ENCODE data around the gene SCRT2.

The SCRT2 gene

DNA sequence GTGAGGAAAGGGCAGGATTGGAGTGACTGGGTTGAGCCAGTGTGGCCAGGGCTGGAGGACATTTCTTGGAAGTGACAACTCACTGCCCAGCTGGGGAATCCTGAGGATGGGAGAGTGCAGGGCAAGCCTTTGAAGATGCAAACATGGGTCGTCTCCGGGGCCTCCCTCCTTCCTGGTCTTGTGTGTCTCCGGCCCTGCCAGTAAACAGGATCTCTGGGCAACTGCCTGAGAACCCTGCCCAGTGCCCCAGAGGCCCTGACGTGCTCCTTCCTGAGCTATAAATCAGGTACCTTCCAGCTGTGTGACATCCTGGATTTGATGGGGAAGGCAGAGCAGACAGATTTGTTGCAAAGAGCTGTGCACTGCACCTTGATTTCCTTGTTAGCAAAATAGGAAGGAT is 52.6 kb downstream of the SCRT2 start:
- no peak for DNase-seq

DNA sequence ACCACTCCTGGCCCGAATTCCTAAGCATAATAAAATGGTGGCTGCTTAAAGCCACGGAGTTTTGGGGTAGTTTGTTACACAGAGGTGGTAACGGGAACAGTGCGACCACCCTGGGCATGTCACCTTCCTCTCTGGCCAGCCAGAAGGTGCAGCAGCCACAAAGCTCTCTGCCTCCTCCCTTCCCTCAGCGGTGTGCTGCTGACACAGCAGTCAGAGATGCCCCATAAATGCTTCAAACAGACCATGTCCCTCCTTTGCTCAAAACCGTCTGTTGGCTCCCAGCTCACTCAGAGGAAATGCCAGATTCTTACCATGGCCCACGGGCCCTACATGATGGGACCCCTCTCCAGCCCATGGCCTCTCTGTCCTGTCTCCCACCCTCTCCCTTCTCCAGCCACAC is 53.4 kb downstream of the SCRT2 start:
- no peak for DNase-seq

DNA sequence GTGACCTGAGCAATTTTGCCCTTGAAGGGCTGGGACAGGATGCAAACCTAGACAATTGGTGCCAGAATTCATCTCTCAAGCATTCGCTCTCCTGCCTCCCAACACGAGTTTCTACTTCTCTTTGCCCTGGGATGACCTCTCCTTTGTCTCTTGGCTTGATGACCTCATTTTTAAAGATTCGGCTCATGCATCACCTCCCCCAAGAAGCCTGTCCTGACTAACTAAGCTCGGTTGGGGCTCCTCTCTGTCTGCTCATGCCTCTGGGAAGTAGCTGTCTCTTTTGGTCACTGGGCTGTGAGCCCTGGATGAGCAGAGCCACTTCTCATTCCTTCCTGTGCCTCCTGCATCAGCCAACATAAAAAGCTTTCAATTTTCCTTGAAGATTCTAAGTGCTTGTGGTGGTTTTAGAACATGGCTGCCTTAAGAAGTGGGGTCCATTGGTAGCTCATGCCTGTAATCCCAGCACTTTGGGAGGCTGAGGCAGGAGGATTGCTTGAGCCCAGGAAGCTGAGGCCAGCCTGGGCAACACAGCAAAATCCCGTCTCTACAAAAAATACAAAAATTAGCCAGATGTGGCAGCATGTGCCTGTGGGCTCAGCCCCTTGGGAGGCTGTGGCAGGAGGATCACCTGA is 54.4 kb downstream of the SCRT2 start:
- DNase-seq = peak; percentile 58

DNA sequence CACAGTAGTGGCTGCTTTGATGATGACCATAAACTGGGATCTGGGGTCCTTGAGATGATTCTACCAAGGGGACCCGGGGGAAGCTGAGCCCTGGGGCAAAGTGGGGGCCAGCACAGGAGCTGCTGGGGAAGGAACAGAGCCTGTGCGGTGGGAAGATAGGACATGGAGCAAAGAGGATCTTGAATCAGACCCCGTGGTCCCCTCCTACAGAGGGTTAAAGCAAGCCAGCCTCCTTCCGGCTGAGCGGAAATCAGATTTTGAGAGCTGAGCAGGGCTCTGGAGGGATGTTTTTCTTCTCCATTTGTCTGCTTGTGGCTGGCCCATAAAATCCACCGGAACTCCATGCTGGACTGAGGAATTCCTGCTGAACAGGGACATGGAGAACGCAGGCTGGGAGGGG is 55.4 kb downstream of the SCRT2 start:
- DNase-seq = no peak

DNA sequence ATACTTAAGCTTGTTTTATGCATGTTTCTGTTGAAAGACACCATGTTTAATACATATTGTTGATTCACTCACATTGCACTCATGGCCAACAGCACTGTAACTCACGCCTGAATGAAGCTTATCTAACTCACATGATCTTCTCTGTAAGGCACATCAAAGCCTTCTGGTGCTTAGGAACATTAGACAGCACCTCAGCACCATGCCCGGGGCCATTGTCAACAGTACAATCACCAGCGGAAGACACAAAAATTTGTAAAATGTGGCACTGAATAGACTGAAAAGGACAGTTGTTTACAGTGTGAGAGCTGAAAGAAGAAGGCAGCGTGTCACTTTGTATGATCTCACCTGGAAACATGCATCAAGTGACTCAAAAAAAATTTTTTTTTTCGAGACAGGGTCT is 56.6 kb downstream of the SCRT2 start:
- no peak for DNase-seq

DNA sequence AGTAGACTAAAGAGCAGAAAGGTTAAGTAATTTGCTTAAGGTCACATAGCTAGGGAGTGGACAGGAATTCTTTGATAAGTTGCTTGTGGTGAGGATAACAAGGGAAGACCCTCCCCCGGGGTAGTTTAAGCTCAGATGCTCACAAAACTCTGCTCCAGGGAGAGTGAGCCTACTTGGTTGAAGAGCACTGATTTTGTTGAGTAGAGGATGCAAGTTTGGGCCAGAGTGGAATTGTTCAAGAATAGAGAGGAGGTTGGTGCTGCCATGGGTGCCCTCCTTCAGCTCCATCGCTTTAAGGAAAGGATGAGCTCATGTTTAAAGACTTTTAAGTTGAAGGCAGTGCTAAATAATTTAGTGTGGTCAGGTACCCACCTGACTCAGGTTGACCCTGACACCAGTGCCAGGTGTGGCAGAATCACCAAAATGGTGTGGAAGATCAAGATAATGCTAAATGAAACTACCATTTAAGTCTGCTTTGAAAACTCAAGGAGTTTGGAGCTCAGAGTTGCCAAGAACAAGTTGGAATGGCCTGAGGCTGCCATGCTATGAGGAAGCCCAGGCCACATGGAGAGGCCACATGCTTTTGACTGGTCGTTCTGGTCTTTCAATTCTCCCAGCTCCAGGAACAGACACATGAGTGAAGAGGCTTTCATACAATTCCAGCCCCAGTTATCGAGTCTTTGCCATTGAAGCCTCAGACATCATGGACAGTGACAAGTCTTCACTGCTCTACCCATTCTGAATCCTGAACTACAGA is 57.5 kb downstream of the SCRT2 start:
- DNase-seq = no peak

DNA sequence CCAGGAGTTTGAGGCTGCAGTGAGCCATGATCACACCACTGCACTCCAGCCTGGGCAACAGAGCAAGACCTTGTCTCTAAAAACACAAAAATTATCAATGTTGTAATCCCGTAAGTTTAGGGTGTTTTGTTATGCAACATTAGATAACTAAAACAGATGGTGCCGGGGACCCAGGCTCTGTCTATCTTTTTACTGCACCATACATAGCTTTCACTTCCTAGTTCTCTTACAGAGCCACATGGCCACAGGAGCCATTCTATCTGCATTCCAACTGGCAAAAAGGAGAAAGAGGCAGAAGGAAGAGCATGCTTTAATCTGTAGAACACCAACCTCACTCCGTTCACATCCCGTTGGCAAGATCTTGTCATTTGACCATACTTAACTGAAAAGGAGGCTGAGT is 60.1 kb downstream of the SCRT2 start:
- peak; percentile 7 for DNase-seq

DNA sequence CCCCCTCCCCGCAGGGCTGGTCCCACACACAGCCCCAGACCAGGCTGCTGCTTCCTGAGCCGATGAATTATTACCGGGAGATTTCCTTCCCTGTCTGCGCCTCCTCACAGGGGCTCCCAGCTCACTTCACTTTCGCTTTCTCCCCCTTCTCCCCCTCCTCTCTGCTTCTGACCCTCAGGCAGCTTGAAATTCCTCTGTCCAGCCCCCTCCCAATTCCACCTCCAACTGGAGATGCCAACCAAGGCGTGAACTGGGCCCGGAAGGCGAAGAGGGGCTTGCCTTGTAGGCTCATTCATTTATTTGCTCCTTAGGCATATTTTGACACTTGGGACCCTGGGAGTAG is 63.8 kb downstream of the SCRT2 start:
- DNase-seq = no peak
